Right forelimb (tissue), 1 donor: ENCODE measurements around the gene SLC39A11.
"Not testable (repeated sequence)": the region's sequence is repeated elsewhere in the genome, so short reads cannot be mapped to it uniquely, and the experiment has no call there.

ENCODE experiments used
- DNase-seq: peaks from one replicate; pipeline ENCODE4 v3.0.0-alpha.2; 2018

SLC39A11 gene

GRCh38 chr17:72940496-72940895 is 152.0 kb downstream of the SLC39A11 start:
- no peak for DNase-seq

DNA sequence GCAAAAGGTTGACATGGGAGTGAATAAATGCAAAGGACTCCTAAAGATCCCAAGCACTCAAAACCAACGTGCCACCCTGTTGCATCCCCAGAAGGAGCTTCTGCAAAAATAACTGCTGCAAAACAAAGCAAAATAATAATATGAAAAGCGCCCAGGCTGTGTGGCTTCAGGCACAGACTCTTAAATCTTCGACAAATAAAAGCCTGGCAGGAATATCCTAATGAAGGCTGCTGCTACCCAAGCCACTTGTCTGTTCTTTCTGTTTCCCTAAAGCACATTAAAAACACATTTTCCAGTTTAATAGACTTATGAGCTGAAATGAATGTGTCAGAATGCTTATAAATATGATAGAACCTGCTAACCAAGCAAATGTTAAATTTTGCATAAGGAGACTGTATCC is 154.0 kb downstream of the SLC39A11 start:
- DNase-seq, result no peak

GRCh38 chr17:72937707-72938106 is 154.8 kb downstream of the SLC39A11 start:
- no peak for DNase-seq

DNA sequence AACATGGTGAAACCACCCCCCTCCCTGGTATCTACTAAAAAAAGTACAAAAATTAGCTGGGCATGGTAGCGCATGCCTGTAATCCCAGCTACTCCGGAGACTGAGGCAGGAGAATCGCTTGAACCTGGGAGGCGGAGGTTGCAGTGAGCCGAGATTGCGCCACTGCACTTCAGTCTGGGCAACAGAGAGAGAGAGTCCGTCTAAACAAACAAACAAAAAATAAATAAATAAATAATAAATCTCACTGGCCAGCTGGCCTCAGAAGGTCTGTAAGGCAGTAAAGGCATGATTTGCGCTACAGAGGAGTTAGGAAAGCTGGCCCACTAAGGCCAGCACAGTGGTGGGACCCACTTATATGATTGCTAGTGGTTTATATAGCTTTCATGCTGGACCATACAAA is 155.2 kb downstream of the SLC39A11 start:
- DNase-seq, result not testable (repeated sequence)

DNA sequence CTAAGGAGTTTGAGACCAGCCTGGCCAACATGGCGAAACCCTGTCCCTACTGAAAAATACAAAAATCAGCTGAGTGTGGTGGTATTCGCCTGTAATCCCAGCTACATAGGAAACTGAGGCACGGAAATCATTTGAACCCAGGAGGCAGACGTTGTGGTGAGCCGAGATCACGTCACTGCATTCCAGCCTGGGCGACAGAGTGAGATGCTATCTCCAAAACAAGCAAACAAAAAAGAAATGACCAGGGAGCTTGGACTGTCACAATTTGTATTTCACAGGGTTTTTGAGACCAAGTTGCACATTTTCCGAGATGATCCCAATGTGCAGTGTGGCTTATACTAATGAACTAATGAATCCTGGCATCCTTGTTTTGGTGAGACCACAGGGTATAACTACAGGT is 156.5 kb downstream of the SLC39A11 start:
- no peak for DNase-seq

GRCh38 chr17:72934927-72935326 is 157.6 kb downstream of the SLC39A11 start:
- DNase-seq, result no peak

- DNase-seq, result no peak
Measured at GRCh38 chr17:72931635-72932034, 160.9 kb downstream of the SLC39A11 start.

DNA sequence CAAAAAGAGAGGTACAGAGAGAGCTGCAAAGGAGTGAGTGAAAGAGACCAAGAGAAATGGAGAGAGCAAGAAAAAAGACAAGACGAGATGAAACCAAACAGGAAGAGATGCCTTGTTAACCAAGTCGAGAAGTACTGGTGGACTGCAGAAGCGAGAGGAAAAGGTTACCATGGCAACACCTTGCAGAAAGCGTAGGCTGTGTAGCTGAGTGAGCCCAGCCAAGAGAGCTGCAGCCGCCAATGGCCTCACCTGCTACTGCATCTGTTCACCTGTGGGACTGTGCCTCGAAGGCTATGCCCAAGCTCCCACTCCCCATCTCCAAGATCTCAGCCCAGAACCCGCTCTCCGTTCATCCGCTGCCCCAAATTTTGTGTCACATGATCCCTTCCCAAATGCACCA is 161.3 kb downstream of the SLC39A11 start:
- DNase-seq, result no peak

- DNase-seq, result no peak
Measured at GRCh38 chr17:72930031-72930430, 162.5 kb downstream of the SLC39A11 start.

DNA sequence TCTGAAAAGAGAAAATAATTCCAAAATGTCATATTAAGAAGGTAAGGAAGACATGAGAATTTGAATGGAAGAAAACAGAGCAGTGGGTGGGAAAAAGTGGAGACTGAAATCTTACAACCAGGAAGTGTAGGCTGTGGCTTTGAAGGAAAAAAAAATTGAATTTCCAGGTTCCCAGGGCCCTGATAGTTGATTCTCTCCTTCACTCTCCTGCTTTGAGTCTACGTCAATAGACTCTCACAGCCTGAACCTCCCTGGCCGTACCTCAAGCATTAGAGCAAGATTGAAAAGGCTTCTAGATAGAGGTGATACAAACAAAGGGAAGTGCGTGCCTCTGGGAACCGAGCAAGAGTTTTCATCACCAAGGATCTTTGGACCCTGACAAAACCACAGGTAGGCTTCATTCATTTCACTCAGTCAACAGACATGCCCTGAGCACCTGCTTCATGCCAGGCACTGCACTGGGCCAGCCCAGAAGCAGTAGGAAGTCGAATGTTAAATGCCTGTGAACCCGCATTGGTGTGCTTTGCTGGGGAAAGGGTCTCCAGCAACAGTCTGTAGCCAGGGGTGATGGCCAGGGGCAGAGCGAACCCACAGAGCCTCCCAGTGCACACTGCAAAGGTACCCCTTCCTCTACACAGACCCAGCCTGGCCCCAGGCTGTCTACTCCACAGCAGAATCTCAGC is 163.9 kb downstream of the SLC39A11 start:
- DNase-seq, result no peak

DNA sequence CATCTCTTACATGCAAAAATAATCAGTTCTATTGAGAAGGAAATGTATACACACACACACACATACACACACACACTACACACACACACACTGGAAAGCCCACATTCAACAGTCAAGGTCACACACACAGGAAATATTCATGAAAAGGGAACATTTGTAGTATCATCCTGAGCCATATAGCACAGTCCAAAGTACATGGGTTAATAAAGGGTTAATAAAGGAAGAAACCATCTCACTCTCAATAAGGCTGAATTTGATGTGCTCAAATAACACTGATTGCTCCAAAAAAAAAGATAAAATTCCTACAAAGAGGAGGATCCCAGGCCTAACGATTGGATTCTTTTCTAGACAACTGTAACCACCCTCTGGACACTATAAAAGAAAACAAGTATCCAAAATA is 164.7 kb downstream of the SLC39A11 start:
- DNase-seq, result no peak

DNA sequence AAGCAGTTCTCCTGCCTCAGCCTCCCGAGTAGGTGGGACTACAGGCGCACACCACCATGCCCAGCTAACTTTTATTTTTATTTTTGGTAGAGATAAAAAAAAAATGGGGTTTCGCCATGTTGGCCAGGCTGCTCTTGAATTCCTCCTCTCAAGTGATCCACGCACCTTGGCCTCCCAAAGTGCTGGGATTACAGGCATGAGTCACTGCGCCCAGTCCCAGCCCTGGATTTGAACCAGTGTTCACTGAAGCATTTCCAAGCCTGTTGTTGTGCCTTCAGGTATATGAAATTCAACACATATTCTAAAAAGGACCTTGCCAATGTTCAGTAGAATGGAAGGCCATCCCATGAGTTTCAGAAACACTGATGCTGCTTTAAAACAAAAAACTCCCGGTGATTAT is 165.3 kb downstream of the SLC39A11 start:
- DNase-seq, result no peak

- no peak for DNase-seq
Measured at GRCh38 chr17:72926171-72926570, 166.3 kb downstream of the SLC39A11 start.

GRCh38 chr17:72924196-72924595 is 168.3 kb downstream of the SLC39A11 start:
- DNase-seq, result no peak

DNA sequence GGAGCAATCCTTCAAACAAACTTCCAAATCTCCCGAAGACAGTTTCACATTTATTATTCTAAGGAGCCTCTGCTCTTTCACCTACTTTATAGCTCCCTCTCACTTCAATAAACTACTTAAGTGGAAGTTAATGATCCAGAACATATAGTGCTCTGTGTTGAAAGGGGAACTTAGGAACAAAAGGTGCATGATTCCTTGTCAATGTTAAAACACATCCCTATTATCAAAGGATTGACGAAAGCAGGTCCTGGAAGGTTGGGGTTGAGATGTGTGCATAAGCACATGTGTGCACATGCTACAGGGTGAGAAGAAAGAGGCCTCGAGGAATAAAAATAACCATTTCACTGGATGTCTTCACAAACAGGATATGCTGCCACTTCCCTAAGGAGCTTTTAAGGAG is 170.3 kb downstream of the SLC39A11 start:
- DNase-seq, result no peak

- DNase-seq, result no peak
Measured at GRCh38 chr17:72921347-72922054, 171.0 kb downstream of the SLC39A11 start.

DNA sequence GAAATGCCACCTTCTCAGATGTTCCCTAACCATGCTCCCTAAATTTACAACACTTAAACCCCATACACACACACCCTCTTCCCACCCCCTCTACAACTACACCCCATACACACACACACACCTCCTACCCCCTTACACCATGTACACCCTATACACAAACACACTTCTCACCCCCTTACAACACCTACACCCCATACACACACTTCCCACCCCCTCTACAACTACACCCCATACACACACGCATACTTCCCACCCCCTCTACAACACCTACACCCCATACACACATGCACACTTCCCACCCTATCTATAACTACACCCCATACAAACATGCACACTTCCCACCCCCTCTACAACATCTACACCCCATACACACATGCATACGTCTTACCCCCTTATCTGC is 172.0 kb downstream of the SLC39A11 start:
- no peak for DNase-seq

- DNase-seq, result no peak
Measured at GRCh38 chr17:72916991-72917390, 175.5 kb downstream of the SLC39A11 start.

- DNase-seq, result no peak
Measured at GRCh38 chr17:72915625-72916081, 176.8 kb downstream of the SLC39A11 start.

DNA sequence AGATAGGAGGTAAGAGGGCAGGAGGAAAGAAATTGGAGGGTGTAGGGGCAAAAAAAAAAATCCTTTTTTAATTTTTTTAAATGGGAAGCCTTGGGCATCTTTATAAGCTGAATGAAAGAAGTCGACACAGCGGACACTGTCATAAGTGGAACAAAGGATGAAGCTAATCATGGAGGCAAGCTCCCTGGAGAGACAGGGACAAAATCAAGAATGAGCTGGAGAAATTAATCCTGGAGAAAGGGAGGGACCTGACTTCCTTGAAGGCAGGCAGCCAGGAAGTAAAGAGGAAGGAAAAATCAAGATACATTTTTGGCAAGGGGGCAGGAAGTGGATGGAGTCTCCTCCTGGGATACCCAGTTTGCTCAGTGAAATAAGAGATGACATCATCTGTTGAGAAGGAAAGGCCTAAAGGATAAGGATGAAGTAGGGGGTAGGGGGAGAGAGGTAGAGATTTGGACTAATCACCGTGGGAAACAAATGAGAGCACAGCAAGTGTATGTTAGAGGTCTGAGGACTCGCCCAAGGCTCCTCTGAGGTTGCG is 179.3 kb downstream of the SLC39A11 start:
- no peak for DNase-seq

DNA sequence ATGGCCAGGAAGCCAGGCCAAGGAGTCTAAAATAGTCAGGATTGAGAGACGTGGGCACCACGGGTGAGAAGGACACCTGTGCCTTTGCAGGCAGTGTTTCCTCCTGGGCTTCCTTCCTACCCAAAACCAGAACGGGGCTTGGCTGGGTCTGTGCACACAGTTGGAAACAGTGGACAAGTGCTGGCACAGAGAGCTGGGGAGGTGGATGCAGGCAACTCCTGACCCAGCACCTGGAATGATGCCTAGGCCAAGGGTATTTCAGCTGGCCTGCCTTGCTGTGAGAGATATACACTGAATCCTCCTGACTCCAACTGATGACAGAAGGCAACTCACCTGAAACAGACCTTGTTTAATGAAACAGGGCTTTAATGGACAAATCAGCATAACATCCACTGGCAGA is 186.2 kb downstream of the SLC39A11 start:
- DNase-seq, result no peak

DNA sequence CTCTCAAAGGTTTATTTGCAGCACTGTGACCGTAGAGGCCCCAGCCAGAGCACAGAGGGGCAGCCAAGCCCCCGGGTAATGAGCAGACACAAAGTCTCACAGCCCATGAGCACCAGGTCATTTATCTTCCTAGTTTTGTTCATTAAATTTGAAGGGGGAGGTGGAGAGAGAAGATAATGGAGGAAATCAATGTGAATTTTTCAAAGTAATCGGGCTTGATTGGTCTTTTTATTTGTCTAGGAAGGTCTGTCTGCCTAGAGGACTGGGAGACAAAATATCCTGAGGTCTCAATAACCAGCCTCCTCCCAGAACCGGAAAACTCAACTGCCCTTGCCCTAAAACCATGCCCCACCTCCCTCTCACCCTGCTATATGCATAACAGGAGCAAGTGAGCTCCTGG is 189.0 kb downstream of the SLC39A11 start:
- DNase-seq, result no peak

- DNase-seq, result no peak
Measured at GRCh38 chr17:72901657-72902056, 190.8 kb downstream of the SLC39A11 start.

DNA sequence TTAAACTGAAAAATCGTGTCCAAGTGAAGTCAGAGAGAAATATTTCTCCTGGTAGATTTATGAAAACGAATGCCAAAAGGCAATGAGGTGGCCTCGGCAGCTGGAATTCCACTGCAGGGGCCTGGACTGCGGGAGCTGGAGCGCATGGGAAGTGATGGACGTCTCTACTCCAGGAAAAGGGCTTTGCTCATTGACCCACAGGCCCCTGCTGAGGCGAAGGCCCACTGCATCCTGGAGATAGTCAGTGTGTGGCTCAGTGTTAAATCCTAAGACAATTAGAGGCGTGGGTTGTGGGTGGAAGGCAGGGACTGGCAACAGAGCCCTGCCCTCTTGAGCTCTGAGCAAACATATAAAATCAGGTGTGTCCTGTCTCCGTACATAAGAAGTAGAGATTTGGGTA is 191.4 kb downstream of the SLC39A11 start:
- no peak for DNase-seq

GRCh38 chr17:72900654-72900971 is 191.9 kb downstream of the SLC39A11 start:
- no peak for DNase-seq
